Inflammatory macrophage (primary cell): ENCODE measurements around the gene NF1.
"Not testable (repeated sequence)": the region's sequence is repeated elsewhere in the genome, so short reads cannot be mapped to it uniquely, and the experiment has no call there.

ENCODE experiments used
- DNase-seq, 2 donors: peaks; one replicate each; pipeline ENCODE4 v3.0.0-alpha.2; 2020 to 2022

The NF1 gene

GRCh38 chr17:31130286-31131224, 35.8 kb downstream of the NF1 start:
- no peak for DNase-seq

GRCh38 chr17:31131299-31131698, 36.5 kb downstream of the NF1 start:
- DNase-seq = no peak

GRCh38 chr17:31132977-31133376, 38.2 kb downstream of the NF1 start:
- DNase-seq = no peak

GRCh38 chr17:31134576-31134975, 39.8 kb downstream of the NF1 start:
- DNase-seq = no peak

GRCh38 chr17:31136319-31136718, 41.5 kb downstream of the NF1 start:
- no peak for DNase-seq

- DNase-seq = no peak
Observed at GRCh38 chr17:31140111-31140510, 45.3 kb downstream of the NF1 start.

GRCh38 chr17:31144428-31144827, 49.7 kb downstream of the NF1 start:
- no peak for DNase-seq

- DNase-seq = no peak
Observed at GRCh38 chr17:31144836-31145235, 50.1 kb downstream of the NF1 start.

- no peak for DNase-seq
Observed at GRCh38 chr17:31147507-31148202, 52.9 kb downstream of the NF1 start.

GRCh38 chr17:31148205-31148604, 53.4 kb downstream of the NF1 start:
- no peak for DNase-seq

- no peak for DNase-seq
Observed at GRCh38 chr17:31152271-31152670, 57.5 kb downstream of the NF1 start.

GRCh38 chr17:31155208-31155810, 60.5 kb downstream of the NF1 start:
- no peak for DNase-seq

GRCh38 chr17:31156326-31156725, 61.5 kb downstream of the NF1 start:
- DNase-seq = no peak

GRCh38 chr17:31156864-31157263, 62.1 kb downstream of the NF1 start:
- DNase-seq = not testable (repeated sequence)

GRCh38 chr17:31158746-31159377, 64.1 kb downstream of the NF1 start:
- DNase-seq = no peak

- DNase-seq = no peak
Observed at GRCh38 chr17:31163091-31163781, 68.5 kb downstream of the NF1 start.

- DNase-seq = no peak
Observed at GRCh38 chr17:31167111-31167510, 72.3 kb downstream of the NF1 start.

GRCh38 chr17:31171701-31172100, 76.9 kb downstream of the NF1 start:
- DNase-seq = no peak

GRCh38 chr17:31172388-31172787, 77.6 kb downstream of the NF1 start:
- DNase-seq = no peak

GRCh38 chr17:31174215-31174614, 79.4 kb downstream of the NF1 start:
- DNase-seq = no peak

GRCh38 chr17:31175237-31175636, 80.5 kb downstream of the NF1 start:
- no peak for DNase-seq

GRCh38 chr17:31176143-31176542, 81.4 kb downstream of the NF1 start:
- DNase-seq = not testable (repeated sequence)
